ENCODE results near the gene DHFR2.
A peak's percentile ranks its signal among the peaks of the same experiment; 100 is the strongest.
"Not testable (repeated sequence)": the region's sequence is repeated elsewhere in the genome, so short reads cannot be mapped to it uniquely, and the experiment has no call there.

DHFR2 gene

DNA sequence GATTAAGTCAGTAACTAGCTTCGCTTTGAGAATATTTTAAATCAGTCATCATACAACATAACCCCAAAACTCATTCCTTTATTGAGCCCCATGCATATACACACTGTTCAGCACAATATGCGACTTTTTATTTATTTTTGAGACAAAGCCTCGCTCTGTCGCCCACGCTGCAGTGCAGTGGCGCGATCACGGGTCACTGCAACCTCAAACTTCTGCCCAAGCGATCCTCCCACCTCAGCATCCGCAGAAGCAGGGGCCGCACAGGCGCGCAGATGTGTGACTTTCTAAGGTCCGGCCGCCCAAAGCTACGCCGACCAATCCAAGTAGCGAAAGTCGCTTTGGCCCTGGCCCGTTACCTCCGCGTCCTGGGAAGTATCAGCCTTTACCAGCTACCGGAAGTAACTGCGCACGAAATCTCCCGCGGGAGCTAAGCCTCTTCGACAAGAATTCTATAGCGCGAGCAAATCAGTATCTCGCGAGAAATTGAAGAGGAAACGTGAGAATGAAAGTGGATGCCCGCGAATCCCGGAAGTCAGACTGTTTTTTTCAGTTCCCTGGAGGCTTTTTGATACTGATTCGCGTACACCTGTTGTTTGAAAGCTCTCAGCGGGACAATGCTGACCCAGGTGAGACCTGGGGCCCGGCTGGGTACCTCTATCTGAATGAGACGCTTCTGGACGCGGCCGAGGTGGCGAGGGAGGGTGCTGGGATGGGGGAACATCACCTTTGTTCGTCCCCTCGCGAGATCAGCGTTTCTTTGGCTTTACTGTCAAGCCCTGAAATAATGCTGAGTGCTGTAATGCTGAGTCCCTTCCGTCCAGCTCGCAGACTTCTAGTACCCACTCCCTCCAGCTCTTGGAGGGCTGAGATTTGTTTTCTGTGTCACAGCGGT is at the start of gene DHFR2, which contains the start of gene NSUN3:
TSS of gene DHFR2 (minus strand) at position 404 of the 892 bp plus-strand sequence. CDS start 1,405 bp downstream, outside the sequence.
TSS of gene NSUN3 (plus strand) at position 549 of the 892 bp plus-strand sequence. CDS start at position 615, 66 bp downstream.
- peak within 1 kb of the TSS; percentile 82 to 97 (median 92) for H3K4me2 ChIP-seq
- no peaks in the 10 kb centered on the region for H3K27me3 ChIP-seq
- peaks cover 31 to 55% (median 36%) of the 10 kb centered on the region in 11 experiments for H3K36me3 ChIP-seq
- H3K27ac ChIP-seq, result peak within 1 kb of the TSS; percentile 91 to 100 (median 96)
- no peaks in the 10 kb centered on the region; a peak in 1 of 22 replicates for H4K20me1 ChIP-seq
- no peak for TF ChIP-seq Cebpa-rat (IDR thresholded peaks at IDR 0.05)
- H3K9me3 ChIP-seq (replicated peaks in 1 of 11), result peaks cover 4 to 17% (median 13%) of the 10 kb centered on the region in 11 experiments; a peak in 20 of 22 replicates
- peak within 1 kb of the TSS; percentile 87 to 99 (median 95) for H3K9ac ChIP-seq
- H3K4me3 ChIP-seq, result peak within 1 kb of the TSS; percentile 65 to 84 (median 72)
- peaks cover 20 to 44% (median 31%) of the 10 kb centered on the region in 10 experiments for H3K4me1 ChIP-seq

- no peaks in the 10 kb centered on the region for H3K4me1 ChIP-seq
- no peak overlapping the region for H3K9ac ChIP-seq
- TF ChIP-seq Cebpa-rat (IDR thresholded peaks at IDR 0.05), result no peak
- no peaks in the 10 kb centered on the region for H3K27me3 ChIP-seq
- no peak overlapping the region for H3K27ac ChIP-seq
- no peak overlapping the region for H3K4me3 ChIP-seq
- H3K9me3 ChIP-seq (replicated peaks in 1 of 11), result no peaks in the 10 kb centered on the region
- peaks cover 0 to 4% (median 0%) of the 10 kb centered on the region in 11 experiments; a peak in 1 of 22 replicates for H4K20me1 ChIP-seq
- H3K36me3 ChIP-seq, result peaks cover 30 to 73% (median 41%) of the 10 kb centered on the region in 11 experiments
- no peak overlapping the region for H3K4me2 ChIP-seq
Observed at GRCh38 chr3:94110854-94111253, 48.1 kb upstream of the DHFR2 start.

DNA sequence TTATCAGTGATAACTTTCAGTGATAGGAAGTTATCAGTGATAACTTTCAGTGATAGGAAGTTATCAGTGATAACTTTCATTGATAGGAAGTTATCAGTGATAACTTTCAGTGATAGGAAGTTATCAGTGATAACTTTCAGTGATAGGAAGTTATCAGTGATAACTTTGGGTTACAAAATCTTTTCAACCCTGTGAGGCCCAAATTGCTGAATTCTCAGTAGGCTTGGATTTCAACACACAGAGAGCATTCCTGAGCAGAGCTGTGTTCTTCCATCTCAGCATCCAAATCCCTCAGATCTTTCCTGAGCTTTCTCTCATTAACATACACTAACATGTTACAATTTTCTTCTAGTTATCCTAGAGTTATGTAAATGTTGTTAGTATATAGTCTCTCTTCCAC is 47.5 kb upstream of the DHFR2 start:
- H3K4me1 ChIP-seq; H3K27ac ChIP-seq; H3K27me3 ChIP-seq; H3K4me3 ChIP-seq; H3K9ac ChIP-seq; H3K4me2 ChIP-seq; H3K9me3 ChIP-seq (replicated peaks in 1 of 11); H4K20me1 ChIP-seq: not testable (repeated sequence)
- peaks cover 36 to 80% (median 47%) of the 10 kb centered on the region in 11 experiments for H3K36me3 ChIP-seq

GRCh38 chr3:94106268-94106667 is 43.6 kb upstream of the DHFR2 start:
- H4K20me1 ChIP-seq, result 0 out of 22 replicates have a peak, but pooled peaks cover 0 to 4% (median 0%) of the 10 kb centered on the region in 11 experiments
- H3K4me1 ChIP-seq, result no peaks in the 10 kb centered on the region
- no peak overlapping the region for H3K27ac ChIP-seq
- TF ChIP-seq Cebpa-rat (IDR thresholded peaks at IDR 0.05), result no peak
- H3K4me3 ChIP-seq, result no peak overlapping the region
- H3K9me3 ChIP-seq (replicated peaks in 1 of 11), result no peaks in the 10 kb centered on the region
- H3K27me3 ChIP-seq, result no peaks in the 10 kb centered on the region
- peaks cover 34 to 87% (median 59%) of the 10 kb centered on the region in 11 experiments for H3K36me3 ChIP-seq
- H3K9ac ChIP-seq, result no peak overlapping the region
- H3K4me2 ChIP-seq, result no peak overlapping the region

DNA sequence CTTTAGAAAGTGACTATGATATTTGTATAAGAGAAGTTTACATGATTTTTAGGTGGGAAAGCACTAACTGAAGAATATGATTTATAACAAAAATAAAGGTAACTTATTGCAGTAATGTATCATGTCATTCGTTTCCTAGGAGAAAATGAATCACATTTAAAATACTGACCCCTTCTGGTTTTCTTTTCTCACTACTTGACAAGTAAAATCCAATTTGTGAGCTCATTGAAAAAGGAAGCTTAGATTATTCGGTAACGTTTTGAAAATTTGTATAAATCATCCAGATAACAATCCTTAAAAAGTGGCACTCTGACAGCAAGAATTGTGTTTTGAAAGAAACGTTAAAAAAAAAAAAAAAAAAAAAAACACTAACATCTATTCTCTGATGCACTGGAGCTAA is 39.1 kb upstream of the DHFR2 start:
- Histone ChIP-seq H3K27me3 (no peaks in the 10 kb centered on the region), H3K4me1 (peaks cover 0 to 18% (median 9%) of the 10 kb centered on the region in 10 experiments; a peak in 13 of 20 replicates), H3K9ac (no peak overlapping the region), H3K4me2 (no peak overlapping the region), H4K20me1 (0 out of 22 replicates have a peak, but pooled peaks cover 0 to 4% (median 0%) of the 10 kb centered on the region in 11 experiments), H3K27ac (no peak overlapping the region), H3K4me3 (no peak overlapping the region), H3K9me3 (replicated peaks in 1 of 11) (no peaks in the 10 kb centered on the region), H3K36me3 (peaks cover 32 to 86% (median 68%) of the 10 kb centered on the region in 11 experiments)
- TF ChIP-seq Cebpa-rat (IDR thresholded peaks at IDR 0.05), result no peak

GRCh38 chr3:94099311-94099710 is 36.6 kb upstream of the DHFR2 start:
- Histone ChIP-seq H3K27ac (no peak overlapping the region), H3K27me3 (no peaks in the 10 kb centered on the region), H3K36me3 (peaks cover 46 to 94% (median 81%) of the 10 kb centered on the region in 11 experiments), H3K4me2 (no peak overlapping the region), H3K4me1 (peaks cover 0 to 18% (median 9%) of the 10 kb centered on the region in 10 experiments; a peak in 13 of 20 replicates), H3K9me3 (replicated peaks in 1 of 11) (no peaks in the 10 kb centered on the region), H4K20me1 (0 out of 22 replicates have a peak, but pooled peaks cover 0 to 4% (median 0%) of the 10 kb centered on the region in 11 experiments), H3K4me3 (no peak overlapping the region), H3K9ac (no peak overlapping the region)
- no peak for TF ChIP-seq Cebpa-rat (IDR thresholded peaks at IDR 0.05)

DNA sequence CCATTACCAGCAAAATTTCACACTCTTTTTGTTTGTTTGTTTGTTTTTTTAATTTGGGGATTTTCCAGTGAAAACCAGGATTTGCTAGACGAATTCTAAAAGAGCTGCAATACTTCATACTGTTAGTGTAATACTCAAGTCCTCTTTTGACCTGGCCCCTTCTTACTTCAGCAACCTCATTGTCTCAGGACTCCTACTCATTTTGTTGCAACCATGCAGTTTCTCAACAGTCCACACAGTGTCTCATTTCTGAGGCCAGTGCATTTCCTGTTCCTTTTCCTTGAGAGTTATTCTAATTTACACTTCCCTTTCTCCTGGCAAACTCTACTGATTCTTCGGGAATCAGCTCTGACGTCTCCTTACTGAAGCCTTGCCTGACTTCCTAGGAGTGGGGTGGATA is 35.7 kb upstream of the DHFR2 start:
- Histone ChIP-seq H3K4me1 (peaks cover 0 to 18% (median 9%) of the 10 kb centered on the region in 10 experiments; a peak in 13 of 20 replicates), H3K36me3 (peaks cover 46 to 89% (median 78%) of the 10 kb centered on the region in 11 experiments), H3K4me2 (peak overlapping the region in 8 of 11 experiments; percentile 4 to 71 (median 36); a peak in 13 of 22 replicates), H4K20me1 (no peaks in the 10 kb centered on the region), H3K4me3 (no peak overlapping the region), H3K27ac (peak overlapping the region in 5 of 11 experiments; percentile 8 to 47 (median 27); a peak in 5 of 22 replicates), H3K9ac (no peak overlapping the region), H3K27me3 (no peaks in the 10 kb centered on the region), H3K9me3 (replicated peaks in 1 of 11) (no peaks in the 10 kb centered on the region)
- TF ChIP-seq Cebpa-rat (IDR thresholded peaks at IDR 0.05), result no peak

GRCh38 chr3:94095111-94095510 is 32.4 kb upstream of the DHFR2 start:
- Histone ChIP-seq H3K9me3 (replicated peaks in 1 of 11) (no peaks in the 10 kb centered on the region), H3K27me3 (no peaks in the 10 kb centered on the region), H3K4me1 (peaks cover 0 to 36% (median 9%) of the 10 kb centered on the region in 10 experiments; a peak in 13 of 20 replicates), H3K9ac (no peak overlapping the region), H3K36me3 (peaks cover 51 to 100% (median 78%) of the 10 kb centered on the region in 11 experiments), H3K4me3 (no peak overlapping the region), H4K20me1 (no peaks in the 10 kb centered on the region; a peak in 1 of 22 replicates), H3K4me2 (no peak overlapping the region), H3K27ac (no peak overlapping the region)
- TF ChIP-seq Cebpa-rat (IDR thresholded peaks at IDR 0.05), result no peak

DNA sequence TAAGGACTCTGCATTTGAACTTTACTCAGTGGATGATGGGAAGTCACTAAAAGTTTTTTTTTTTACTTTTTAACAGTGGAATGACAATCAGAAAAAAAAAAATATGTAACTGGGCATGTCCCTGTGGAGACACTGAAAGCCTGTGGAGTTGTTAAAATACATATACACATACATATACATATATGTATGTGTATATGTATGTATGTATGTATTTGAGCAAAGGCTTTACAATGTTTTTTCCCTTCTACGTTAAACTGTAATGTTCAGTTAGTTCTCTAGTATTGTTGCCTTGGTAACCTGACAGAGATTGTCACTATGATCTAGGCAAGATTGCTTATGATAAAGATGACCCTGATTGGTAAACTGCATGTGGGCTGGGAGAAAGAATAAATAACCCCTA is 30.4 kb upstream of the DHFR2 start:
- no peak overlapping the region for H3K4me3 ChIP-seq
- no peaks in the 10 kb centered on the region for H3K27me3 ChIP-seq
- no peak overlapping the region for H3K4me2 ChIP-seq
- no peaks in the 10 kb centered on the region for H3K9me3 ChIP-seq (replicated peaks in 1 of 11)
- H4K20me1 ChIP-seq, result no peaks in the 10 kb centered on the region; a peak in 1 of 22 replicates
- H3K36me3 ChIP-seq, result peaks cover 53 to 100% (median 76%) of the 10 kb centered on the region in 11 experiments
- H3K27ac ChIP-seq, result no peak overlapping the region
- H3K9ac ChIP-seq, result no peak overlapping the region
- no peak for TF ChIP-seq Cebpa-rat (IDR thresholded peaks at IDR 0.05)
- H3K4me1 ChIP-seq, result peaks cover 0 to 28% (median 3%) of the 10 kb centered on the region in 10 experiments; a peak in 13 of 20 replicates

Data from BLaER1 treated with 17β-estradiol and CSF1 and Interleukin-3, amounts not matched to agents 10 nM and 100 nM (cell line).